ENCODE measurements around the gene CUL9. TPM values are rescaled to one million over a fixed set of nuclear protein-coding genes. Genes with fewer than 3 reads are reported as not detected.

Gene CUL9
- total and polyA plus RNA-seq, 3 donors from 2014 or later: 90.6 to 110 (median 101) TPM

DNA sequence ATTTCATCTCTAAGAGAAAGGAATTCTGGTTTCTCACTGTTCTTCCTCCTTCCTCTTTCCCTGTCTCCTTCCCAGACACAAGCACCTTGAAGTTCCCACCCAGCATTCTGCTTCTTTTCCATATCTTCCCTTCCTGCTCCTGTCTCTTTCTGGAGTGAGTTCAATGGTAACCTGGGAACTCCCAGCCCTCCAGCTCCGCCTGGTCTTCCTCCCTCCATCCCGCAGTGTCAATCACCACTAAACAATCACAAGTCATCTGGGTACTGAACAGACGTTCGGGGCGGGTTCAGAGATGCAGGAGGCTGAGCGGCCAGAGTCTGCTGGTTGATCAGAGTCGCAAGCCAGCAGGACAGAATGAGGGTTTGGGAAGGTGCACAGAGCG is 69.0 kb downstream of the CUL9 start:
- peaks cover 12% of the 10 kb centered on the region for H3K4me1 ChIP-seq
- no peak for TF ChIP-seq POLR2A (IDR thresholded peaks at IDR 0.05)
- TF ChIP-seq, protein P1, sequence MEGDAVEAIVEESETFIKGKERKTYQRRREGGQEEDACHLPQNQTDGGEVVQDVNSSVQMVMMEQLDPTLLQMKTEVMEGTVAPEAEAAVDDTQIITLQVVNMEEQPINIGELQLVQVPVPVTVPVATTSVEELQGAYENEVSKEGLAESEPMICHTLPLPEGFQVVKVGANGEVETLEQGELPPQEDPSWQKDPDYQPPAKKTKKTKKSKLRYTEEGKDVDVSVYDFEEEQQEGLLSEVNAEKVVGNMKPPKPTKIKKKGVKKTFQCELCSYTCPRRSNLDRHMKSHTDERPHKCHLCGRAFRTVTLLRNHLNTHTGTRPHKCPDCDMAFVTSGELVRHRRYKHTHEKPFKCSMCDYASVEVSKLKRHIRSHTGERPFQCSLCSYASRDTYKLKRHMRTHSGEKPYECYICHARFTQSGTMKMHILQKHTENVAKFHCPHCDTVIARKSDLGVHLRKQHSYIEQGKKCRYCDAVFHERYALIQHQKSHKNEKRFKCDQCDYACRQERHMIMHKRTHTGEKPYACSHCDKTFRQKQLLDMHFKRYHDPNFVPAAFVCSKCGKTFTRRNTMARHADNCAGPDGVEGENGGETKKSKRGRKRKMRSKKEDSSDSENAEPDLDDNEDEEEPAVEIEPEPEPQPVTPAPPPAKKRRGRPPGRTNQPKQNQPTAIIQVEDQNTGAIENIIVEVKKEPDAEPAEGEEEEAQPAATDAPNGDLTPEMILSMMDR (IDR thresholded peaks at IDR 0.05): no peak
- WGBS, 2 donors: 25 to 29% methylated on average over 8 of the region's 8 CpGs
- H3K4me3 ChIP-seq: no peak overlapping the region
- H3K36me3 ChIP-seq (ENCODE audit: low read depth, missing control alignments): no peaks in the 10 kb centered on the region
- no peak overlapping the region for H3K27ac ChIP-seq
- no peaks in the 10 kb centered on the region for H3K9me3 ChIP-seq
- DNase-seq: no peak
- H3K27me3 ChIP-seq: no peaks in the 10 kb centered on the region
- intact Hi-C loops (cut with DNase I; ENCODE audit: low total_unique reads): loop anchor here (10.0 kb wide), 1 partner anchor 264 kb away; the partner anchor contains the start of genes LRRC73, POLR1C and YIPF3

GRCh38 chr6:43253401-43253800 is 71.4 kb downstream of the CUL9 start:
- no peaks in the 10 kb centered on the region for H3K36me3 ChIP-seq (ENCODE audit: low read depth, missing control alignments)
- H3K4me1 ChIP-seq: peaks cover 6% of the 10 kb centered on the region
- intact Hi-C loops (cut with DNase I; ENCODE audit: low total_unique reads): loop anchor here (10.0 kb wide), 1 partner anchor 261 kb away; the partner anchor contains the start of genes LRRC73, POLR1C and YIPF3
- H3K27me3 ChIP-seq: no peaks in the 10 kb centered on the region
- TF ChIP-seq POLR2A (IDR thresholded peaks at IDR 0.05): no peak
- TF ChIP-seq, protein P1 (IDR thresholded peaks at IDR 0.05): no peak
- DNase-seq: no peak
- no peaks in the 10 kb centered on the region for H3K9me3 ChIP-seq
- 89 to 98% methylated on average over 10 to 11 of the region's 11 CpGs for WGBS, 2 donors
- no peak overlapping the region for H3K27ac ChIP-seq
- no peak overlapping the region for H3K4me3 ChIP-seq

GRCh38 chr6:43254138-43254817 is 72.3 kb downstream of the CUL9 start:
- intact Hi-C loops (cut with DNase I; ENCODE audit: low total_unique reads): loop anchor here (10.0 kb wide), 1 partner anchor 261 kb away; the partner anchor contains the start of genes LRRC73, POLR1C and YIPF3
- Histone ChIP-seq H3K4me1 (peaks cover 6% of the 10 kb centered on the region), H3K4me3 (no peak overlapping the region), H3K27me3 (no peaks in the 10 kb centered on the region), H3K9me3 (no peaks in the 10 kb centered on the region), H3K36me3 (ENCODE audit: low read depth, missing control alignments) (no peaks in the 10 kb centered on the region), H3K27ac (no peak overlapping the region)
- DNase-seq: no peak
- WGBS, 2 donors: 87 to 88% methylated on average over 13 to 15 of the region's 15 CpGs
- TF ChIP-seq, protein P1 (IDR thresholded peaks at IDR 0.05): no peak
- TF ChIP-seq POLR2A (IDR thresholded peaks at IDR 0.05): no peak

DNA sequence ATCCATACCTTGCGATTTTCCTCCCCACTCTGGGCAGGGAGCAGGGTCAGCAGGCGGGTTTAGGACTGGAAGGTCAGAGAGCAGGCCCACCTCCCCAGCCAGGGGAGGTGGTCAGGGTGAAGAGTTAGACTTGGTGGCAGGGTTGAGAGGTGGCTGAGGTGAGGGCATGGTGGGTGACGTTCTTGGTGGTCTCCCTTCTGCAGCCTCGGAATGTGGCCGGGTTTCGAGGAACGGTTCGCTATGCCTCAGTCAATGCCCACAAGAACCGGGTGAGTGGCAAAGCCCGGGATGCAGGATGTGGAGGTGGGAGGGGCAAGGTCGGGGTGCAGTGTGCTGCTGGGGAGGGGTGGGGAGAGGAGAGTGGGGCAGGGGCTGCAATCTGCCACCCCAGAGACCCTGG is 72.8 kb downstream of the CUL9 start:
- Histone ChIP-seq H3K27me3 (no peaks in the 10 kb centered on the region), H3K9me3 (no peaks in the 10 kb centered on the region), H3K36me3 (ENCODE audit: low read depth, missing control alignments) (no peaks in the 10 kb centered on the region), H3K27ac (no peak overlapping the region), H3K4me1 (peaks cover 6% of the 10 kb centered on the region), H3K4me3 (no peak overlapping the region)
- TF ChIP-seq, protein P1 (IDR thresholded peaks at IDR 0.05): no peak
- TF ChIP-seq POLR2A (IDR thresholded peaks at IDR 0.05): no peak
- no peak for DNase-seq
- 81 to 88% methylated on average over 11 of the region's 11 CpGs for WGBS, 2 donors
- intact Hi-C loops (cut with DNase I; ENCODE audit: low total_unique reads): loop anchor here (10.0 kb wide), 1 partner anchor 260 kb away; the partner anchor contains the start of genes LRRC73, POLR1C and YIPF3

Measured in testis (tissue), 3 donors.